K562 (cell line): ENCODE measurements around the gene SRSF9. TPM values are rescaled to one million over a fixed set of nuclear protein-coding genes. Genes with fewer than 3 reads are reported as not detected.
A peak's percentile ranks its signal among the peaks of the same experiment; 100 is the strongest.

ENCODE experiments used
- BCOR ChIP-seq: fragments of 450-650 bp; IDR thresholded peaks from 2 replicates; pipeline ENCODE4 v1.6.1; 2016
- BMI1 ChIP-seq: fragments of 150-350 bp; IDR thresholded peaks from 2 replicates; pipeline ENCODE4 v1.6.1; 2014; ENCODE audit warnings: low read length
- ELF4 ChIP-seq: fragments of 450-650 bp; formaldehyde crosslinking; IDR thresholded peaks from 2 replicates; pipeline ENCODE4 v1.4.0; 2022; ENCODE audit warnings: missing genetic modification characterization
- HMG20A ChIP-seq: fragments of 450-650 bp; formaldehyde crosslinking; conservative IDR thresholded peaks from 2 replicates; pipeline ENCODE4 v1.4.0; 2020; ENCODE audit warnings: mild to moderate bottlenecking, mixed read lengths
- KAT2B ChIP-seq: IDR thresholded peaks from one replicate; pipeline ENCODE4 v1.6.1; 2012; ENCODE audit warnings: low read depth, mild to moderate bottlenecking, control low read depth, inconsistent platforms, low read length, moderate library complexity
- NCOA4 ChIP-seq: fragments of 450-650 bp; IDR thresholded peaks from 2 replicates; pipeline ENCODE4 v1.6.1; 2018; ENCODE audit warnings: mild to moderate bottlenecking; ENCODE audit not compliant: partially characterized antibody
- RBM14 ChIP-seq: fragments of 200-400 bp; formaldehyde crosslinking; IDR thresholded peaks from 2 replicates; pipeline ENCODE4 v1.6.1; 2018; ENCODE audit warnings: low read depth, mild to moderate bottlenecking, low read length, moderate library complexity, borderline replicate concordance; ENCODE audit not compliant: insufficient read depth
- THRAP3 ChIP-seq: fragments of 450-650 bp; IDR thresholded peaks from 2 replicates; pipeline ENCODE4 v1.6.1; 2016; ENCODE audit warnings: mild to moderate bottlenecking, inconsistent platforms, borderline replicate concordance
- TRIM28 ChIP-seq: fragments of 450-650 bp; IDR thresholded peaks from 2 replicates; pipeline ENCODE4 v1.6.1; 2017
- XRCC5 ChIP-seq: fragments of 200-400 bp; formaldehyde crosslinking; IDR thresholded peaks from 2 replicates; pipeline ENCODE4 v1.6.1; 2017; ENCODE audit warnings: low read depth, mild to moderate bottlenecking, low read length
- YY1 ChIP-seq, 3 experiments: IDR thresholded peaks; 2 replicates each; pipeline ENCODE4 v1.6.1; 2011; ENCODE audit warnings: low read length in 2 of 3, mild to moderate bottlenecking in 2 of 3, moderate library complexity in 2 of 3, borderline replicate concordance in 1 of 3, control low read depth in 1 of 3, low read depth in 1 of 3; ENCODE audit not compliant: insufficient read depth in 3 of 3, insufficient replicate concordance in 2 of 3, control insufficient read depth in 1 of 3, insufficient read length in 1 of 3; ENCODE audit errors: extremely low read depth in 1 of 3
- ZNF699 ChIP-seq: fragments of 250-450 bp; sonication (Bioruptor Pico); IDR thresholded peaks from 2 replicates; pipeline ENCODE4 v1.8.0; 2021; ENCODE audit warnings: mild to moderate bottlenecking, moderate library complexity; ENCODE audit not compliant: insufficient replicate concordance
- ZNF75A ChIP-seq: fragments of 450-650 bp; formaldehyde crosslinking; IDR thresholded peaks from 2 replicates; pipeline ENCODE4 v1.4.0; 2020; ENCODE audit warnings: mild to moderate bottlenecking
- polyA plus RNA-seq, 8 experiments: library from polyadenylated mRNA; depleted of rRNA in 4 of 8; stranded (reverse) in 5 of 8; unstranded in 3 of 8; fragments of >200 nt; fragmentation: Nextera tagmentation in 2 of 8; fragmentation: Illumina TruSeq in 1 of 8; extraction: Ambion mirVana in 2 of 8; extraction: Trizol in 1 of 8; gene quantifications; 2 replicates each; pipeline versions ENCODE4 v1.2.1 to v1.2.3, GENCODE V29; 2011 to 2014; ENCODE audit warnings: inconsistent platforms in 1 of 8, missing spikeins in 1 of 8
- total RNA-seq, 7 experiments: library from RNA; depleted of rRNA in 6 of 7; stranded (reverse); fragments of >200 nt in 6 of 7; fragmentation: Illumina TruSeq in 2 of 7; extraction: Trizol in 2 of 7; gene quantifications; 2 replicates each; pipeline versions ENCODE4 v1.2.1 to v1.2.3, GENCODE V29; 2011 to 2021; ENCODE audit warnings: low replicate concordance in 1 of 7
- TF ChIP-seq, protein P1 (sequence below), 2 experiments: IDR thresholded peaks; 2 replicates each; pipeline ENCODE4 v1.6.1; 2012; ENCODE audit warnings: improper control_type of control experiment in 2 of 2, low read depth in 2 of 2, low read length in 2 of 2, borderline replicate concordance in 1 of 2
- TF ChIP-seq, protein P2 (sequence below): fragments of 450-650 bp; IDR thresholded peaks from 2 replicates; pipeline ENCODE4 v1.6.1; 2014; ENCODE audit warnings: low read depth, mild to moderate bottlenecking, moderate library complexity, borderline replicate concordance
- TF ChIP-seq, protein P3 (sequence below): IDR thresholded peaks from 2 replicates; pipeline ENCODE4 v1.6.1; 2011; ENCODE audit warnings: borderline replicate concordance, low read depth, mild to moderate bottlenecking, moderate library complexity, low read length; ENCODE audit not compliant: insufficient read depth, poor library complexity, severe bottlenecking
- TF ChIP-seq, protein P4 (sequence below): sonication (generic); formaldehyde crosslinking; IDR thresholded peaks from 2 replicates; pipeline ENCODE4 v1.8.0; 2023; ENCODE audit warnings: mild to moderate bottlenecking, missing genetic modification reagents
- TF ChIP-seq, protein P5 (sequence below): sonication (generic); formaldehyde crosslinking; IDR thresholded peaks from 2 replicates; pipeline ENCODE4 v1.9.0; 2022; ENCODE audit warnings: mild to moderate bottlenecking, missing genetic modification reagents

The SRSF9 gene
- total and polyA plus RNA-seq, 9 of the 15 experiments (the other 6 are each of a cell fraction or from before 2014, with no cell fraction given) = 40.3 to 291 (median 230) TPM

DNA sequence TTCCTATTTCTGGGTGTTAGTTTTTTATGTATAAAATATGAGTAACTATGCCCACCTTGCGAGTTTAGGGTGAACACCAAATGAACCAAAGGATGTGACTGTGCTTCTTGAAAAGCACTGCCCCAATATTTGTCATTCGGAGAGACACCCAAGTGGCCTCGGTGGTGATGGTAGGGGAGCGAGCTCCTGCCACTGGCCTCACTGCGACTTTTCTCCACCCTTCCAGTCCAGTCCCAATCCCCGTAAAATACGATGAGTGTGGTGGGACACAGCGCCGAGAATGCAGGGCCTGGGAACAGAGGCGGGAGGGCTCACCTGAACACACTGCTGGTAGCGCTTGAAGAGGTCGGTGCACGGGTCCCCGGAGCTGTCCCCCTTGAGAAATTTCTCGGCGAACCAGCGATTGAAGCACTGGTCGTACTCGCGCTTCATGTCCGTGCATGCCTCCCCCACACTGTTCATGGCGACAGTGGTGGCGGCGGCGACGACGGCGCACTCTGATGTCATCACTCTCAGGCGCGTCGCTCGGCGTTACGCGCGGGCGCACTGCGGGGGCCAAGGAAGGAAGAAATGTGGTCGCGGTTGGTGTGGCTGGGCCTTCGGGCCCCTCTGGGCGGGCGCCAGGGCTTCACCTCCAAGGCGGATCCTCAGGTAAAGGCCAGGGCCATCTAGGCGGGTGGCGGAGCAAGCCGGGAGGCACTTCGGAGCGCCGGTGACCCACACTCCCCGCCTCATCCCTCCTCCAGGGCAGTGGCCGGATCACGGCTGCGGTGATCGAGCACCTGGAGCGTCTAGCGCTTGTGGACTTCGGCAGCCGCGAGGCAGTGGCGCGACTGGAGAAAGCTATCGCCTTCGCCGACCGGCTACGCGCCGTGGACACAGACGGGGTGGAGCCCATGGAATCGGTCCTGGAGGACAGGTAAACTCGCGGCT lies 23.4 kb downstream of the SRSF9 start, which contains the start of the genes GATC and TRIAP1 (continued):
- TF ChIP-seq, protein P1, sequence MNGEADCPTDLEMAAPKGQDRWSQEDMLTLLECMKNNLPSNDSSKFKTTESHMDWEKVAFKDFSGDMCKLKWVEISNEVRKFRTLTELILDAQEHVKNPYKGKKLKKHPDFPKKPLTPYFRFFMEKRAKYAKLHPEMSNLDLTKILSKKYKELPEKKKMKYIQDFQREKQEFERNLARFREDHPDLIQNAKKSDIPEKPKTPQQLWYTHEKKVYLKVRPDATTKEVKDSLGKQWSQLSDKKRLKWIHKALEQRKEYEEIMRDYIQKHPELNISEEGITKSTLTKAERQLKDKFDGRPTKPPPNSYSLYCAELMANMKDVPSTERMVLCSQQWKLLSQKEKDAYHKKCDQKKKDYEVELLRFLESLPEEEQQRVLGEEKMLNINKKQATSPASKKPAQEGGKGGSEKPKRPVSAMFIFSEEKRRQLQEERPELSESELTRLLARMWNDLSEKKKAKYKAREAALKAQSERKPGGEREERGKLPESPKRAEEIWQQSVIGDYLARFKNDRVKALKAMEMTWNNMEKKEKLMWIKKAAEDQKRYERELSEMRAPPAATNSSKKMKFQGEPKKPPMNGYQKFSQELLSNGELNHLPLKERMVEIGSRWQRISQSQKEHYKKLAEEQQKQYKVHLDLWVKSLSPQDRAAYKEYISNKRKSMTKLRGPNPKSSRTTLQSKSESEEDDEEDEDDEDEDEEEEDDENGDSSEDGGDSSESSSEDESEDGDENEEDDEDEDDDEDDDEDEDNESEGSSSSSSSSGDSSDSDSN (IDR thresholded peaks at IDR 0.05; ENCODE audit: borderline replicate concordance in 1 of 2, low read depth in 2 of 2, low read length in 2 of 2) = peak; percentile 16 to 73; a peak in 2 of 4 replicates
- no peak for TF ChIP-seq NCOA4
- TF ChIP-seq, protein P2, sequence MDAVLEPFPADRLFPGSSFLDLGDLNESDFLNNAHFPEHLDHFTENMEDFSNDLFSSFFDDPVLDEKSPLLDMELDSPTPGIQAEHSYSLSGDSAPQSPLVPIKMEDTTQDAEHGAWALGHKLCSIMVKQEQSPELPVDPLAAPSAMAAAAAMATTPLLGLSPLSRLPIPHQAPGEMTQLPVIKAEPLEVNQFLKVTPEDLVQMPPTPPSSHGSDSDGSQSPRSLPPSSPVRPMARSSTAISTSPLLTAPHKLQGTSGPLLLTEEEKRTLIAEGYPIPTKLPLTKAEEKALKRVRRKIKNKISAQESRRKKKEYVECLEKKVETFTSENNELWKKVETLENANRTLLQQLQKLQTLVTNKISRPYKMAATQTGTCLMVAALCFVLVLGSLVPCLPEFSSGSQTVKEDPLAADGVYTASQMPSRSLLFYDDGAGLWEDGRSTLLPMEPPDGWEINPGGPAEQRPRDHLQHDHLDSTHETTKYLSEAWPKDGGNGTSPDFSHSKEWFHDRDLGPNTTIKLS = peak; percentile 65; the same call in 1 of the 2 replicates
- TF ChIP-seq, protein P3, sequence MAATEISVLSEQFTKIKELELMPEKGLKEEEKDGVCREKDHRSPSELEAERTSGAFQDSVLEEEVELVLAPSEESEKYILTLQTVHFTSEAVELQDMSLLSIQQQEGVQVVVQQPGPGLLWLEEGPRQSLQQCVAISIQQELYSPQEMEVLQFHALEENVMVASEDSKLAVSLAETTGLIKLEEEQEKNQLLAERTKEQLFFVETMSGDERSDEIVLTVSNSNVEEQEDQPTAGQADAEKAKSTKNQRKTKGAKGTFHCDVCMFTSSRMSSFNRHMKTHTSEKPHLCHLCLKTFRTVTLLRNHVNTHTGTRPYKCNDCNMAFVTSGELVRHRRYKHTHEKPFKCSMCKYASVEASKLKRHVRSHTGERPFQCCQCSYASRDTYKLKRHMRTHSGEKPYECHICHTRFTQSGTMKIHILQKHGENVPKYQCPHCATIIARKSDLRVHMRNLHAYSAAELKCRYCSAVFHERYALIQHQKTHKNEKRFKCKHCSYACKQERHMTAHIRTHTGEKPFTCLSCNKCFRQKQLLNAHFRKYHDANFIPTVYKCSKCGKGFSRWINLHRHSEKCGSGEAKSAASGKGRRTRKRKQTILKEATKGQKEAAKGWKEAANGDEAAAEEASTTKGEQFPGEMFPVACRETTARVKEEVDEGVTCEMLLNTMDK = no peak
- TF ChIP-seq THRAP3 = no peak; the same call in 1 of the 2 replicates
- TF ChIP-seq, protein P4, sequence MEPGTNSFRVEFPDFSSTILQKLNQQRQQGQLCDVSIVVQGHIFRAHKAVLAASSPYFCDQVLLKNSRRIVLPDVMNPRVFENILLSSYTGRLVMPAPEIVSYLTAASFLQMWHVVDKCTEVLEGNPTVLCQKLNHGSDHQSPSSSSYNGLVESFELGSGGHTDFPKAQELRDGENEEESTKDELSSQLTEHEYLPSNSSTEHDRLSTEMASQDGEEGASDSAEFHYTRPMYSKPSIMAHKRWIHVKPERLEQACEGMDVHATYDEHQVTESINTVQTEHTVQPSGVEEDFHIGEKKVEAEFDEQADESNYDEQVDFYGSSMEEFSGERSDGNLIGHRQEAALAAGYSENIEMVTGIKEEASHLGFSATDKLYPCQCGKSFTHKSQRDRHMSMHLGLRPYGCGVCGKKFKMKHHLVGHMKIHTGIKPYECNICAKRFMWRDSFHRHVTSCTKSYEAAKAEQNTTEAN (CRISPR knock-in tag) = no peak
- TF ChIP-seq KAT2B = no peak
- TF ChIP-seq, protein P5, sequence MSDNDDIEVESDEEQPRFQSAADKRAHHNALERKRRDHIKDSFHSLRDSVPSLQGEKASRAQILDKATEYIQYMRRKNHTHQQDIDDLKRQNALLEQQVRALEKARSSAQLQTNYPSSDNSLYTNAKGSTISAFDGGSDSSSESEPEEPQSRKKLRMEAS (CRISPR knock-in tag) = peak; percentile 96
- no peak for TF ChIP-seq TRIM28
- no peak for TF ChIP-seq ZNF699 (CRISPR knock-in tag)
- no peak for TF ChIP-seq ZNF75A (CRISPR knock-in tag)
- peak; percentile 66 to 95 (median 91) for TF ChIP-seq YY1 (IDR thresholded peaks at IDR 0.05; ENCODE audit: borderline replicate concordance in 1 of 3, control insufficient read depth in 1 of 3, extremely low read depth in 1 of 3, insufficient read depth in 3 of 3, insufficient read length in 1 of 3, insufficient replicate concordance in 2 of 3, low read depth in 1 of 3, low read length in 2 of 3)
- TF ChIP-seq BMI1 = no peak
- TF ChIP-seq BCOR = peak; percentile 65; the same call in 1 of the 2 replicates
- TF ChIP-seq RBM14 = no peak
- TF ChIP-seq HMG20A (CRISPR knock-in tag) = no peak
- TF ChIP-seq XRCC5 = no peak
- no peak for TF ChIP-seq ELF4
